ENCODE data around the gene CDH16.
"Not testable (repeated sequence)": the region's sequence is repeated elsewhere in the genome, so short reads cannot be mapped to it uniquely, and the experiment has no call there.

The CDH16 gene

DNA sequence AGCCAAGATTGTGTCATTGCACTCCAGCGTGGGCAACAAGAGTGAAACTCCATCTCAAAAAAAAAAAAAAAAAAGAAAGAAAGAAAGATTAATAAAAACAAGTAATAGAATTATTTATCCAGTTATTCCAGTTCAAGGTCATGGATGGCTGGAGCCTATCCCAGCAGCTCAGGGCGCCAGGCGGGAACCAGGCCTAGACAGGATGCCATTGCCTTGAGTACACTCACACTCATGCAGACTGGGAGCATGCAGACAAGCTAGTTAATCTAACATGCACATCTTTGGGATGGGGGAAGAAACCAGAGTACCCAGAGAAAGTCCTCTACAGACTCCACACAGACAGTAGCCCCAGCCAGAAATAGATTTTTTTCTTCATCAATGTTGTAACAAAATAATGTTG lies 20.5 kb downstream of the CDH16 start:
- DNase-seq (ENCODE audit: low spot score in 2 of 2), result no peak
- H3K36me3 ChIP-seq (replicated peaks), result no peaks in the 10 kb centered on the region
- no peak overlapping the region for H3K4me3 ChIP-seq
- no peaks in the 10 kb centered on the region for H3K9me3 ChIP-seq
- H3K27me3 ChIP-seq (ENCODE audit: low read depth), result no peaks in the 10 kb centered on the region
- peaks cover 7% of the 10 kb centered on the region for H3K4me1 ChIP-seq
- in situ Hi-C loops (cut with MboI; ENCODE audit: low sequenced_read_pairs), result no loop called here

DNA sequence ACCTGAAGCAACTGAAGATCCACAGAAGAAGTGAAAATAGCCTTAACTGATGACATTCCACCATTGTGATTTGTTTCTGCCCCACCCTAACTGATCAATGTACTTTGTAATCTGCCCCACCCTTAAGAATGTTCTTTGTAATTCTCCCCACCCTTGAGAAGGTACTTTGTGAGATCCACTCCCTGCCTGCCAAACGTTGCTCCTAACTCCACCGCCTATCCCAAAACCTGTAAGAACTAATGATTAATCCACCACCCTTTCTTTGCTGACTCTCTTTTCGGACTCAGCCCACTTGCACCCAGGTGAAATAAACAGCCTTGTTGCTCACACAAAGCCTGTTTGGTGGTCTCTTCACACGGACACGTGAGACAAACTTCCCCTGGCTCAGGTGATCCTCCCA lies 22.0 kb downstream of the CDH16 start:
- H3K4me1 ChIP-seq; in situ Hi-C loops (cut with MboI; ENCODE audit: low sequenced_read_pairs); H3K4me3 ChIP-seq; H3K36me3 ChIP-seq (replicated peaks); DNase-seq (ENCODE audit: low spot score in 2 of 2); H3K27me3 ChIP-seq (ENCODE audit: low read depth); H3K9me3 ChIP-seq: not testable (repeated sequence)

DNA sequence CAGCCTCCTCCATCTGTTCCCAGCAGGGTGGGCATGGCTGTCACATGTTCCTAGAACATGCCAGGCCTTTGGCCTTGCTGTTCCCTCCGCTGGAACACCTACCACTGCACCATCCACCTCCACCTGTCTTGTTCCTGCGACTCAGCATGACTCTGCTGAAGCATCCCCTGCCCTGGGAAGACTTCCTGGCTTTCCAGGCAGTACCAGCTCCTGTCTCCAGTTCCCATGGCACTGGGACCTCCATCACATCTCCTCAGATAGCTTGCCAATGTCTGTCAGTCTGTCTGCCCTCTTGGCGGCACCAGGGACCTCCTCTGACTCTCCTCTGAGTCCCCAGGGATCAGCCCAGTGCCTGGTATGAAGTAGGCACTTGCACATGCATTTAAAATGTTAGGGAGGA lies 22.7 kb downstream of the CDH16 start:
- DNase-seq (ENCODE audit: low spot score in 2 of 2), result no peak
- H3K36me3 ChIP-seq (replicated peaks), result no peaks in the 10 kb centered on the region
- no peaks in the 10 kb centered on the region for H3K9me3 ChIP-seq
- no peak overlapping the region for H3K4me3 ChIP-seq
- H3K27me3 ChIP-seq (ENCODE audit: low read depth), result no peaks in the 10 kb centered on the region
- in situ Hi-C loops (cut with MboI; ENCODE audit: low sequenced_read_pairs), result no loop called here
- H3K4me1 ChIP-seq, result peaks cover 7% of the 10 kb centered on the region

DNA sequence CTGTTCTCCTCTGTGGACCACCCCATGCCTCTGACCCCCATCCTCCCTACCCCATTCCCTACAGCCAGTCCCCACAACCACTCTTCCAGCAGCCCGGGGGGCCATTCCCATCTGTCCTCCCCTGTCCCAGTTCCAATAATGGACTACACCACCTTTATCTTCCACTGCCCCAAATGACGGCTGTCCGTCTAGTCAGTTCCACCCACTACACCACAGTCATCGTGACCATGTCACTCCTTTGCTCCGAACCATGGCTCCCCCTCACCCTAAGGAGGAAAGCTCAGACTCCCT lies 23.1 kb downstream of the CDH16 start:
- Histone ChIP-seq H3K4me1 (peaks cover 7% of the 10 kb centered on the region), H3K27me3 (ENCODE audit: low read depth) (no peaks in the 10 kb centered on the region), H3K36me3 (replicated peaks) (no peaks in the 10 kb centered on the region), H3K9me3 (no peaks in the 10 kb centered on the region), H3K4me3 (no peak overlapping the region)
- no peak for DNase-seq (ENCODE audit: low spot score in 2 of 2)
- in situ Hi-C loops (cut with MboI; ENCODE audit: low sequenced_read_pairs), result no loop called here

DNA sequence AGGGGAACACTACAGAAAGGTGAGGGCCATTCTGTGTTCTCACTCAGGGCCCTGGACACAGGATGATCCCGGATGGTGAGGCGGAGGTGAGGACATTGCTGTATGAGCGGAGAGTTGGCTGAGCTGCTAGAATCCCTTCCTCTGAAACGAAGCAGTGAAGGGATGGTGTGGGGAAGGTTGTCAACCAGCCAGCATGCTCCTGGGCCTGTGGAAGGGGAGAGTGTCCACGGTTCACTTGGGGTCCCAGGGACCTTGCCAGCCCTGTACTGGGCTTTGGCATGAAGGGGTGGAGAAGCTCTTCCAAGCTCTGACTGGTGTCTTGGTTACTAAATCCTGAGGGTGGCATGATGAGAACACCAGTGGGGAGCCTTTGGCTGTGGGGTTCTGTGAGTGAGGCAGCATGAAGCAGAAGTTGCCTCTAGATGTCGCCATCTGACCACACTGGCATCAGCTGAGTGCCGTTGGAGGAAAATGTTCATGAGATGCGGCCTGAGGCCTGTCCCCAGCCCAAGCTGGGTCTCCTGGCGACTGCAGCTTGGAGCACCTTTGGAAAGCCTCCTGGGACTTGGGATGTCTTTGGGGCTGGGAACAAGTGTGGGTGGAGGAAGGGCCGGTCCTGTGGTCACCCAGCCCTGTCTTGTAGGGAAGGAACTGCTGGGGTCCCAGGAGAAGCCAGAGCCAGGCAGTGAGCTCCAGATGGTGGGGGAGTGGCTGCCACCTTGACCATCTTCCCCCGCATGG lies 23.6 kb downstream of the CDH16 start:
- DNase-seq (ENCODE audit: low spot score in 2 of 2), result peak; percentile 56 to 74
- no peaks in the 10 kb centered on the region for H3K36me3 ChIP-seq (replicated peaks)
- H3K27me3 ChIP-seq (ENCODE audit: low read depth), result no peaks in the 10 kb centered on the region
- in situ Hi-C loops (cut with MboI; ENCODE audit: low sequenced_read_pairs), result no loop called here
- H3K4me3 ChIP-seq, result no peak overlapping the region
- peaks cover 7% of the 10 kb centered on the region for H3K4me1 ChIP-seq
- H3K9me3 ChIP-seq, result no peaks in the 10 kb centered on the region

DNA sequence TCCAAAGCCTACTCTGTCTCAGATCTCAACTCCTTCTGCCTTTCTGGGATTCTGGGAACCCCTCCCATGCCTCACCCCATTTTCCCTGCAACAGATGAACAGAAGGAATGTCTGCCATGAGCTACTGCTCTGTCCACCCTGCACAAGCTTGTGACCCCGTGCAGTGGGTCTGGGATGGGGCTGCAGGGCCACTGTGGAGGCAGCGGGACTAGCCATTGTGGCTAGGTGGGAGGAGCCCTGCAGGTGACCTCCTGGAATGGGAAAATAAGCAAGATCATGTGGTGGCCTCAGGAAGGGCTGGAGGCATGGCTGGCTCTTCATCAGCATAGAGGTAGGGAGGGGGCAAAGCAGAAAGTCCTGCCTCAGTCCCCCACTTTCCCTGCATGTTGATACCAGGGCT lies 24.6 kb downstream of the CDH16 start:
- DNase-seq (ENCODE audit: low spot score in 2 of 2), result no peak
- in situ Hi-C loops (cut with MboI; ENCODE audit: low sequenced_read_pairs), result no loop called here
- H3K36me3 ChIP-seq (replicated peaks), result no peaks in the 10 kb centered on the region
- H3K27me3 ChIP-seq (ENCODE audit: low read depth), result no peaks in the 10 kb centered on the region
- peaks cover 7% of the 10 kb centered on the region; the same call in 1 of the 2 replicates for H3K4me1 ChIP-seq
- no peak overlapping the region for H3K4me3 ChIP-seq
- H3K9me3 ChIP-seq, result no peaks in the 10 kb centered on the region

DNA sequence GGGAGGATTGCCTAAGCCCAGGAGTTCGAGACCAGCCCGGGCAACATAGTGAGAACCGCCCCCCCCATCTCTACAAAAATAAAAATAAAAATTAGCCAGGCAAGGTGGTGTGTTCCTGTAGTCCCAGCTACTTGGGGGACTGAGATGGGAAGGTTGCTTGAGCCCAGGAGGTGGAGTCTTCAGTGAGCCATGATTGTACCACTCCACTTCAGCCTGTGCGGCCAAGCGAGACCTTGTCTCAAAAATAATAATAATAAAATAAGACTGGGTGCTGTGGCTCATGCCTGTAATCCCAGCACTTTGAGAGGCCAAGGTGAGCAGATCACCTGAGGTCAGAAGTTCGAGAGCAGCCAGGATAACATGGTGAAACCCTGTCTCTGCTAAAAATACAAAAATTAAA lies 26.9 kb downstream of the CDH16 start:
- in situ Hi-C loops (cut with MboI; ENCODE audit: low sequenced_read_pairs), result no loop called here
- no peak for DNase-seq (ENCODE audit: low spot score in 2 of 2)
- peaks cover 6% of the 10 kb centered on the region for H3K36me3 ChIP-seq (replicated peaks)
- H3K4me3 ChIP-seq, result no peak overlapping the region
- H3K27me3 ChIP-seq (ENCODE audit: low read depth), result no peaks in the 10 kb centered on the region
- peaks cover 7% of the 10 kb centered on the region; the same call in 1 of the 2 replicates for H3K4me1 ChIP-seq
- no peaks in the 10 kb centered on the region for H3K9me3 ChIP-seq

DNA sequence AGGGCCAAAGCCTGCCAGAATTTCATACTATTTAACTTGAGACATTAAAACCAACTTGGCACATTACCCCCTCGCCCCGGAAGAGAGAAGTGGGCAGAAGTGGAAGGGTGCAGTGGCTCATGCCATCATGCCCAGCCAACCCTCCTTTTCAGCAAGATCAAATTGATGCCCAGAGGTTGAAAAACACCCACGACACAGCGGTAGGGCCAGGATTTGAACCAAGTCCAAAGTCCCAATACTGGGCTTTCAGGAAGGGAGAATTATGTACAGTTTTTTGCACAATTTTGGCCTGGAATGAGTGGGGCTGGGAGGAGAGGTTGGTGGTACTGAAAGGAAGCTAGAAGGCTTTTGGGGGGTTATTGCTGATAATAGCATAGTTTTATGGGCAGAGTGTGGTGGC lies 27.3 kb downstream of the CDH16 start:
- peaks cover 2% of the 10 kb centered on the region; the same call in 1 of the 2 replicates for H3K4me1 ChIP-seq

DNA sequence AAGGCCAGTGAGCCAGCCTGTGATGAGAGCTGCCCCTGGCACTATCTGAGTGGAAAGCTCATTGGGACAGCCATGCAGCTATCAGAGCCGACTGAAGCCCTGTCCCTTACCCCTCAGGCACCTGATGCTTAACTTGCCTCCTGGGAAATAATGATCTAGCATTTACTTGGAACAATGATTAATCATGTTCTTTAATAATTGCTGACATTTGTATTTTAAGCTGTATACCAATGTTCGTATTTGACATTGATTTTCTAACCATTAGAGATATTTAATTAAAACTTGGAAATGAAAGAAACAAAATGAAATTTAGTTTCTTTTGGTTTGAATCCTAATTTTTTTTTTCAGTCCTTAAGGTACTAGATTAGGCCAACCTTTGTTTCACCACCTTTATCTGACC lies 27.9 kb downstream of the CDH16 start:
- in situ Hi-C loops (cut with MboI; ENCODE audit: low sequenced_read_pairs), result no loop called here
- no peaks in the 10 kb centered on the region for H3K27me3 ChIP-seq (ENCODE audit: low read depth)

More for the DNA sequence above, 27.3 kb downstream of the CDH16 start:
- Histone ChIP-seq H3K4me3 (no peak overlapping the region), H3K36me3 (replicated peaks) (peaks cover 10% of the 10 kb centered on the region), H3K9me3 (no peaks in the 10 kb centered on the region), H3K27me3 (ENCODE audit: low read depth) (no peaks in the 10 kb centered on the region)
- DNase-seq (ENCODE audit: low spot score in 2 of 2), result no peak
- in situ Hi-C loops (cut with MboI; ENCODE audit: low sequenced_read_pairs), result no loop called here

DNA sequence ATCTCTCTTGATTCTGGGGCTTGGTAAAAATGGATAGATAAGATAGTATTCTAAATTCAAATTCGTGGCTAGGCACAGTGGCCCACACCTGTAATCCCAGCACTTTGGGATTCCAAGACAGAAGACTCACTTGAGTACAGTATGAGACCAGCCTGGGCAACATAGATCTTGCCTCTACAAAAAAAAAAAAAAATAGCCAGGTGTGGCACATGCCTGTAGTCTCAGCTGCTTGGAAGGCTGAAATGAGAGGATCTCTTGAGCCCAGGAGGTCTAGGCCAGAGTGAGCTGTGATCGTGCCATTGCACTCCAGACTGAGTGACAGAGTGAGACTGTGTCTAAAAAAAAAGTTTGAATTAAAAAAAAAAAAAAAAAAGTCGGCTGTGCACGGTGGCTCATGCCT lies 29.1 kb downstream of the CDH16 start:
- no peaks in the 10 kb centered on the region for H3K27me3 ChIP-seq (ENCODE audit: low read depth)
- no peak overlapping the region for H3K4me3 ChIP-seq
- H3K36me3 ChIP-seq (replicated peaks), result peaks cover 24% of the 10 kb centered on the region
- DNase-seq (ENCODE audit: low spot score in 2 of 2), result no peak
- no peaks in the 10 kb centered on the region for H3K9me3 ChIP-seq
- in situ Hi-C loops (cut with MboI; ENCODE audit: low sequenced_read_pairs), result no loop called here
- H3K4me1 ChIP-seq, result no peaks in the 10 kb centered on the region

More for the DNA sequence above, 27.9 kb downstream of the CDH16 start:
- DNase-seq (ENCODE audit: low spot score in 2 of 2), result no peak
- no peaks in the 10 kb centered on the region for H3K4me1 ChIP-seq
- peaks cover 12% of the 10 kb centered on the region for H3K36me3 ChIP-seq (replicated peaks)
- no peaks in the 10 kb centered on the region for H3K9me3 ChIP-seq
- no peak overlapping the region for H3K4me3 ChIP-seq

DNA sequence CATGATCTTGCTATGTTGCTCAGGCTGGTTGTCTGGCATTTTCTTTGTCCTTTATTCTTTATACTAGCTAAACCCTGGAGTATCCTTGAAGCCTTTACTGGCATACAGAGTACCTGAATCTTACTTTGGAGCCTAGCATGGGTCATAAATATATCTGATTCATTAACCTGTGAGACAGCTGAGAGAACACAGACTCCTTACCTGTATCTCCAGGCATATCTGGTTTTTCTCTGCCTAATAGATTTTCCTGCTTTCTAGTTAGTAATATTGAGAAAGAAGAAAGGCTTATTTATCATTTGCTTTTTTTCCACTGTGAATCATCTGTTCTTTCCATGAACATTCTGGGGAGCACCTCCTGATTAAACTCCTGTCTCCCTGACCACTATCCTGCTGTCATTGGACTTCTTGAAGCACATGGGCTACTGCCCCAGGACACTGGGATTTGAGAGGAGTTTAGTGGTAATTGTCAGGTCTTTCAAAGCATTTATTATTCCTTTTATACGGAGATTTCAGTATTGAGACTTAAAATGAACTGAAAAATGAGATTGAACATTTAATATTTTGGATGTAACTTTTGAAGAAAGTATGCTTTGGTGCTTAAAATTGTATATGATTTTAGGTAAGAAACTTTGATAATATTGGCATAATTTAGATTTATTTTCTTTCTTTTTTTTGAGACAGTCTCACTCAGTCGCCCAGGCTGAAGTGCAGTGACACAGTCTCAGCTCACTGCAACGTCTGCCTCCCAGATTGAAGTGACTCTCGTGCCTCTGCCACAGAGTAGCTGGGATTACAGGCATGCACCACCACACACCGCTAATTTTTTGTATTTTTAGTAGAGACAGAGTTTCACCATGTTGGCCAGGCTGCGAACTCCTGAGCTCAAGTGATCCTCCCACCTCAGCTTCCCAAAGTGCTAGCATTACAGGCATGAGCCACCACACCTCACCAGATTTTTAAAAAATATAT lies 29.8 kb downstream of the CDH16 start:
- in situ Hi-C loops (cut with MboI; ENCODE audit: low sequenced_read_pairs), result no loop called here
- H3K36me3 ChIP-seq (replicated peaks), result peaks cover 30% of the 10 kb centered on the region
- H3K4me3 ChIP-seq, result no peak overlapping the region
- no peaks in the 10 kb centered on the region for H3K4me1 ChIP-seq
- DNase-seq (ENCODE audit: low spot score in 2 of 2), result no peak
- no peaks in the 10 kb centered on the region for H3K9me3 ChIP-seq
- H3K27me3 ChIP-seq (ENCODE audit: low read depth), result no peaks in the 10 kb centered on the region

DNA sequence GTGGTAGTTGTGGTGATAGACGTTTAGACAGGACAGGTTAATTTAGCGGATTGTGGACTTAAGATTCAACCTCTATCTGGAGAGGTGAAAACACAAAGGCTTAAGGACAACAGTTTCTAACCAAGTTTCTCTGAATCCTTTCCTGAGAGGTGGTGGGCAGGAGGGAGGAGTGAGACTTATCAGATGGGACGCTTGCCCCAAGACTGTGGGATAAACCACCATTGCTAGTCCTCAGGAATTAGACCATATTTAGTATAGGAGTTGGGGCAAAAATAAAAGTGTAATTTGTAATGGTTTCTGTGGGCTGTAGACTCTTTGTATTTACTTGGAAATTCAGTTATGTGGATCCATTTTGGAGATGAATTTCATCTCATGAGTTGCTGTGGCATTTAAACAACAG lies 31.8 kb downstream of the CDH16 start:
- Histone ChIP-seq H3K36me3 (replicated peaks) (peaks cover 30% of the 10 kb centered on the region), H3K27me3 (ENCODE audit: low read depth) (no peaks in the 10 kb centered on the region), H3K4me3 (no peak overlapping the region), H3K4me1 (peaks cover 1% of the 10 kb centered on the region), H3K9me3 (no peaks in the 10 kb centered on the region)
- DNase-seq (ENCODE audit: low spot score in 2 of 2), result no peak
- in situ Hi-C loops (cut with MboI; ENCODE audit: low sequenced_read_pairs), result no loop called here

DNA sequence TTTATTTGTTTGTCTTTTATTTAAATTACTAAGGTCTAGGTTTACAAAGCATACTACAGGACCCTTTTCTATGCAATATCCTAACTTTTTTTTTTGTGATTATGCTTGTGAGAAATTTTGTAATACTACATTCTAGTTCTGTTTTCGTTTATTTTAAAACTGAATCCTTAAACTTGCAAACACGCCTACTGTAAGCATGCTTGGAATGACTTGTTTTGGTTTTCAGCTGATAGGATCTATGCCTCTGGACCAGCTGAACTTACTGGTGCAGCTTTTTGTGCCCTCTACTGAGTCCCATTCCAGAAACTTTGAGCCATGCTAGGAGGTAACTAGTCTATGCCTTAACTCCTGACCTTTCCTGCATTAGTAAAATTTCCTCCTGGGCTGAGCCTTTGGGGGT lies 32.4 kb downstream of the CDH16 start:
- H3K27me3 ChIP-seq (ENCODE audit: low read depth), result no peaks in the 10 kb centered on the region
- no peaks in the 10 kb centered on the region for H3K9me3 ChIP-seq
- peaks cover 30% of the 10 kb centered on the region for H3K36me3 ChIP-seq (replicated peaks)
- peaks cover 7% of the 10 kb centered on the region for H3K4me1 ChIP-seq
- DNase-seq (ENCODE audit: low spot score in 2 of 2), result no peak
- in situ Hi-C loops (cut with MboI; ENCODE audit: low sequenced_read_pairs), result no loop called here
- H3K4me3 ChIP-seq, result no peak overlapping the region

DNA sequence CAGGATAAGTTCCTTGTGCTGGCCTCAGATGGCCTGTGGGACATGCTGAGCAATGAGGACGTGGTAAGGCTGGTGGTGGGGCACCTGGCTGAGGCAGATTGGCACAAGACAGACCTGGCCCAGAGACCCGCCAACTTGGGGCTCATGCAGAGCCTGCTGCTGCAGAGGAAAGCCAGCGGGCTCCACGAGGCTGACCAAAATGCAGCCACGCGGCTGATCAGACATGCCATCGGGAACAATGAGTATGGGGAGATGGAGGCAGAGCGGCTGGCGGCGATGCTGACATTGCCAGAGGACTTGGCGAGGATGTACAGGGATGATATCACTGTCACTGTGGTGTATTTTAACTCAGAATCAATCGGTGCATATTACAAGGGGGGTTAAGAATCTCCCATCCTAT lies 33.2 kb downstream of the CDH16 start:
- in situ Hi-C loops (cut with MboI; ENCODE audit: low sequenced_read_pairs), result no loop called here
- no peaks in the 10 kb centered on the region for H3K9me3 ChIP-seq
- DNase-seq (ENCODE audit: low spot score in 2 of 2), result no peak
- peaks cover 30% of the 10 kb centered on the region for H3K36me3 ChIP-seq (replicated peaks)
- no peaks in the 10 kb centered on the region for H3K27me3 ChIP-seq (ENCODE audit: low read depth)
- no peak overlapping the region for H3K4me3 ChIP-seq
- H3K4me1 ChIP-seq, result peaks cover 7% of the 10 kb centered on the region
